CD4-positive, alpha-beta T cell treated with Interferon gamma for 1 hour (primary cell): ENCODE data around the gene CPT1A.

ENCODE experiments used
- DNase-seq: peaks from one replicate; pipeline ENCODE4 v3.0.0-alpha.2; 2020

The CPT1A gene

GRCh38 chr11:68783216-68783821, 58.4 kb downstream of the CPT1A start:
- DNase-seq = no peak

GRCh38 chr11:68782711-68783110, 59.0 kb downstream of the CPT1A start:
- no peak for DNase-seq

- DNase-seq = no peak
Measured at GRCh38 chr11:68780829-68781228, 60.9 kb downstream of the CPT1A start.

GRCh38 chr11:68778205-68778604, 63.5 kb downstream of the CPT1A start:
- no peak for DNase-seq

GRCh38 chr11:68776442-68777235, 65.1 kb downstream of the CPT1A start:
- no peak for DNase-seq

GRCh38 chr11:68775951-68776388, 65.7 kb downstream of the CPT1A start:
- DNase-seq = no peak

- no peak for DNase-seq
Measured at GRCh38 chr11:68774194-68774585, 67.5 kb downstream of the CPT1A start.

GRCh38 chr11:68773521-68774193, 68.1 kb downstream of the CPT1A start:
- no peak for DNase-seq

- DNase-seq = no peak
Measured at GRCh38 chr11:68772936-68773335, 68.8 kb downstream of the CPT1A start.

GRCh38 chr11:68770781-68771180, 70.9 kb downstream of the CPT1A start:
- no peak for DNase-seq

GRCh38 chr11:68767672-68768071, 74.0 kb downstream of the CPT1A start:
- no peak for DNase-seq

GRCh38 chr11:68766786-68767185, 74.9 kb downstream of the CPT1A start:
- no peak for DNase-seq

GRCh38 chr11:68764746-68765145, 77.0 kb downstream of the CPT1A start:
- no peak for DNase-seq

GRCh38 chr11:68763926-68764657, 77.6 kb downstream of the CPT1A start:
- DNase-seq = no peak

- DNase-seq = no peak
Measured at GRCh38 chr11:68763181-68763721, 78.5 kb downstream of the CPT1A start.

GRCh38 chr11:68762481-68762880, 79.2 kb downstream of the CPT1A start:
- no peak for DNase-seq

- no peak for DNase-seq
Measured at GRCh38 chr11:68761801-68762200, 79.9 kb downstream of the CPT1A start.

GRCh38 chr11:68759991-68760390, 81.7 kb downstream of the CPT1A start:
- DNase-seq = no peak

GRCh38 chr11:68757711-68758110, 84.0 kb downstream of the CPT1A start:
- no peak for DNase-seq

- no peak for DNase-seq
Measured at GRCh38 chr11:68756171-68756766, 85.4 kb downstream of the CPT1A start.

GRCh38 chr11:68753300-68753699, 88.4 kb downstream of the CPT1A start:
- no peak for DNase-seq

GRCh38 chr11:68751331-68751856, 90.3 kb downstream of the CPT1A start, which contains the start of gene TESMIN:
TSS of gene TESMIN (minus strand) at chr11:68751520. CDS start at chr11:68750660, 860 bp downstream.
- DNase-seq = peak; percentile 88
